ENCODE results near the gene EFCAB6. TPM values are rescaled to one million over a fixed set of nuclear protein-coding genes. Genes with fewer than 3 reads are reported as not detected.

The EFCAB6 gene
- total and polyA plus RNA-seq, 4 donors: 0.14 to 2.1 (median 0.53) TPM

DNA sequence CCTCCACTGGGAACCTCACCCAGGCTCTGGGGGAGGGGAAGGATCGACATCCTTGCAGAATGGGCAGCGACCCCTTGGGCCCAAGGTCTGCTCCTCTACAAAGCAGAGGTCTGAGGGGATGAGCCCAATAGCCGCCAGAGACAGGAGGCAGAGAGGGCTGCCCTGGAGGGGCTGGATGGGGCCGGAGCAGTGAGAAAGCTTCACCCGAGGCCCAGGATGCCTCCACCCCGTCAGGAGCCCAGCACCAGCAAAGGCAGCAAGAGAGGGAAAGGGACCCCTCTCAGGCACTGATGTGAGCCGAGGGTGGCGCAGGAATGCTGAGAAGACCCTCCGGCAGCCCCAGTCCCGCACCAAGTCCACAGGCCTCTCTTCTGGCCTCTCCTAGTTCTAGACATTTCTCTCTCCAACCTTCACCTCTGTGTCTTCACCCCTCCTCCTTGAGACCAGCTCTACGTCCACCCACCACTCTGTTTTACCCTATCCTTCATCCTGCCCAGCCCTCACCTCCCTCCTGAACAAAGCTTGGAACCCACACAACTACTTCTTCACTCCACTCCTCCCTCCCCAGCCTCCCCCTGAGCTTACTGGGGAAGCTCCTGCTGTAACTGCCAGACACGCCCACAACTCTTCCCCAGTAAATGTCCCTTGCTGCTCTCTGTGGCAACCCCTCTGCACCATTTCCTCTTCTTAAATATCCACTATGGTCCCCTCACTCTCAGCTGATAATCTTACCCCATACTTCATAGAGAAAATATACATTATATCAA, 268.4 kb downstream of the EFCAB6 start:
- no peaks in the 10 kb centered on the region for H3K4me1 ChIP-seq (ENCODE audit: control insufficient read depth in 4 of 4, insufficient read depth in 4 of 4, low read length in 3 of 4)
- no peak overlapping the region for H3K27ac ChIP-seq (ENCODE audit: low read depth in 1 of 2, low read length in 2 of 2)
- no peak for TF ChIP-seq FOXA2 (IDR thresholded peaks at IDR 0.05)
- TF ChIP-seq MAX (IDR thresholded peaks at IDR 0.05): no peak
- no peak for TF ChIP-seq HNF4G (IDR thresholded peaks at IDR 0.05)
- no peak for TF ChIP-seq HNF4A (conservative IDR thresholded peaks at IDR 0.05)
- TF ChIP-seq GABPA (IDR thresholded peaks at IDR 0.05 in 1 of 2, conservative IDR thresholded peaks at IDR 0.05 in 1 of 2): no peak
- TF ChIP-seq SP1 (IDR thresholded peaks at IDR 0.05): no peak
- TF ChIP-seq RAD21 (IDR thresholded peaks at IDR 0.05): no peak
- no peak for TF ChIP-seq NR2F2 (IDR thresholded peaks at IDR 0.05)
- TF ChIP-seq ZBTB33 (IDR thresholded peaks at IDR 0.05): no peak
- no peak for TF ChIP-seq RXRA (IDR thresholded peaks at IDR 0.05)
- H3K36me3 ChIP-seq (ENCODE audit: control insufficient read depth in 4 of 4, insufficient read depth in 3 of 4, low read depth in 1 of 4, low read length in 3 of 4): no peaks in the 10 kb centered on the region
- 90% methylated on average over 12 of the region's 12 CpGs for WGBS
- H3K4me3 ChIP-seq (ENCODE audit: low read depth in 1 of 3, low read length in 3 of 3): no peak overlapping the region
- no peaks in the 10 kb centered on the region for H3K9me3 ChIP-seq (ENCODE audit: control insufficient read depth in 4 of 4, low read length in 3 of 4)
- H3K9ac ChIP-seq (ENCODE audit: low read depth in 1 of 2, low read length in 2 of 2): no peak overlapping the region
- no peaks in the 10 kb centered on the region for H3K27me3 ChIP-seq (ENCODE audit: control insufficient read depth in 4 of 4, insufficient read depth in 4 of 4, low read length in 3 of 4)
- peak; percentile 17 for DNase-seq (ENCODE audit: low spot score)

GRCh38 chr22:43542681-43543521, 269.2 kb downstream of the EFCAB6 start:
- WGBS: 91% methylated on average over 23 of the region's 23 CpGs
- no peaks in the 10 kb centered on the region for H3K27me3 ChIP-seq (ENCODE audit: control insufficient read depth in 4 of 4, insufficient read depth in 4 of 4, low read length in 3 of 4)
- no peaks in the 10 kb centered on the region for H3K36me3 ChIP-seq (ENCODE audit: control insufficient read depth in 4 of 4, insufficient read depth in 3 of 4, low read depth in 1 of 4, low read length in 3 of 4)
- no peaks in the 10 kb centered on the region for H3K4me1 ChIP-seq (ENCODE audit: control insufficient read depth in 4 of 4, insufficient read depth in 4 of 4, low read length in 3 of 4)
- no peaks in the 10 kb centered on the region for H3K9me3 ChIP-seq (ENCODE audit: control insufficient read depth in 4 of 4, low read length in 3 of 4)
- H3K9ac ChIP-seq (ENCODE audit: low read depth in 1 of 2, low read length in 2 of 2): no peak overlapping the region
- TF ChIP-seq ZBTB33 (IDR thresholded peaks at IDR 0.05) (no peak), GABPA (IDR thresholded peaks at IDR 0.05 in 1 of 2, conservative IDR thresholded peaks at IDR 0.05 in 1 of 2) (no peak), EGR1 (IDR thresholded peaks at IDR 0.05; ENCODE audit: low read depth in 2 of 2) (no peak), YY1 (IDR thresholded peaks at IDR 0.05) (no peak), REST (IDR thresholded peaks at IDR 0.05) (no peak), NR2F2 (IDR thresholded peaks at IDR 0.05) (no peak), FOXA1 (IDR thresholded peaks at IDR 0.05) (no peak), SP1 (IDR thresholded peaks at IDR 0.05) (no peak), RXRA (IDR thresholded peaks at IDR 0.05) (no peak)
- TF ChIP-seq, protein P1, sequence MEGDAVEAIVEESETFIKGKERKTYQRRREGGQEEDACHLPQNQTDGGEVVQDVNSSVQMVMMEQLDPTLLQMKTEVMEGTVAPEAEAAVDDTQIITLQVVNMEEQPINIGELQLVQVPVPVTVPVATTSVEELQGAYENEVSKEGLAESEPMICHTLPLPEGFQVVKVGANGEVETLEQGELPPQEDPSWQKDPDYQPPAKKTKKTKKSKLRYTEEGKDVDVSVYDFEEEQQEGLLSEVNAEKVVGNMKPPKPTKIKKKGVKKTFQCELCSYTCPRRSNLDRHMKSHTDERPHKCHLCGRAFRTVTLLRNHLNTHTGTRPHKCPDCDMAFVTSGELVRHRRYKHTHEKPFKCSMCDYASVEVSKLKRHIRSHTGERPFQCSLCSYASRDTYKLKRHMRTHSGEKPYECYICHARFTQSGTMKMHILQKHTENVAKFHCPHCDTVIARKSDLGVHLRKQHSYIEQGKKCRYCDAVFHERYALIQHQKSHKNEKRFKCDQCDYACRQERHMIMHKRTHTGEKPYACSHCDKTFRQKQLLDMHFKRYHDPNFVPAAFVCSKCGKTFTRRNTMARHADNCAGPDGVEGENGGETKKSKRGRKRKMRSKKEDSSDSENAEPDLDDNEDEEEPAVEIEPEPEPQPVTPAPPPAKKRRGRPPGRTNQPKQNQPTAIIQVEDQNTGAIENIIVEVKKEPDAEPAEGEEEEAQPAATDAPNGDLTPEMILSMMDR (IDR thresholded peaks at IDR 0.05; ENCODE audit: low read depth, low read length, missing input control): no peak
- no peak overlapping the region for H3K4me3 ChIP-seq (ENCODE audit: low read depth in 1 of 3, low read length in 3 of 3)
- DNase-seq (ENCODE audit: low spot score): peak; percentile 24
- no peak overlapping the region for H3K27ac ChIP-seq (ENCODE audit: low read depth in 1 of 2, low read length in 2 of 2)
